Gastroesophageal sphincter (tissue), 4 donors: ENCODE data around the gene WARS2. TPM values are rescaled to one million over a fixed set of nuclear protein-coding genes. Genes with fewer than 3 reads are reported as not detected.

Source experiments
- ATAC-seq: fragments of 150-250 bp; one replicate; pipeline ENCODE4 v1.9.1; 2016; ENCODE audit warnings: mild to moderate bottlenecking, moderate library complexity
- H3K27ac ChIP-seq, 4 donors: fragments of 200-600 bp; sonication (generic) in 3 of 4; 1 replicate in 3 of 4; 2 replicates in 1 of 4; pipeline ENCODE4 v1.5.1; 2016 to 2019
- H3K27me3 ChIP-seq: fragments of 200-600 bp; sonication (generic); one replicate; pipeline ENCODE4 v1.5.1; 2019
- H3K36me3 ChIP-seq, 2 donors: fragments of 200-600 bp; sonication (generic); one replicate each; pipeline ENCODE4 v1.5.1; 2019; ENCODE audit warnings: control low read depth in 1 of 2
- H3K4me1 ChIP-seq, 3 donors: fragments of 200-600 bp; sonication (generic); 1 replicate in 2 of 3; 2 replicates in 1 of 3; pipeline ENCODE4 v1.5.1; 2016 to 2019; ENCODE audit warnings: control low read depth in 2 of 3
- H3K4me3 ChIP-seq, 2 donors: fragments of 200-600 bp; sonication (generic); one replicate each; pipeline ENCODE4 v1.5.1; 2019; ENCODE audit warnings: mild to moderate bottlenecking in 1 of 2, moderate library complexity in 1 of 2
- H3K9me3 ChIP-seq, 3 donors: fragments of 200-600 bp; sonication (generic); one replicate each; pipeline ENCODE4 v1.5.1; 2017 to 2019; ENCODE audit warnings: control low read depth in 2 of 3
- EP300 ChIP-seq: sonication (generic); formaldehyde crosslinking; IDR thresholded peaks from one replicate; pipeline ENCODE4 v1.6.1; 2017; ENCODE audit warnings: antibody characterized with exemption, mild to moderate bottlenecking
- POLR2A ChIP-seq, 2 donors: fragments of 450-650 bp; IDR thresholded peaks; one replicate each; pipeline ENCODE4 v1.6.1; 2017; ENCODE audit warnings: antibody characterized with exemption in 2 of 2, mild to moderate bottlenecking in 2 of 2, moderate library complexity in 1 of 2
- POLR2AphosphoS5 ChIP-seq: sonication (generic); formaldehyde crosslinking; IDR thresholded peaks from one replicate; pipeline ENCODE4 v1.6.1; 2017; ENCODE audit warnings: antibody characterized with exemption
- WGBS, 2 donors: methylation state at CpG; one replicate each; pipeline ENCODE4 v1.1.5; 2018; ENCODE audit warnings: low coverage in 1 of 2; 5-methylcytosine and 5-hydroxymethylcytosine counted together
- total RNA-seq, 4 donors: library from RNA; depleted of rRNA; stranded (reverse); fragments of >200 nt; gene quantifications; one replicate each; pipeline ENCODE4 v1.1.0, GENCODE V29; 2016
- TF ChIP-seq, protein P1 (sequence below), 4 experiments: fragments of 200-600 bp in 2 of 4; fragments of 450-650 bp in 2 of 4; sonication (generic) in 1 of 4; IDR thresholded peaks; one replicate each; pipeline ENCODE4 v1.5.1; 2017 to 2019; ENCODE audit warnings: antibody characterized with exemption in 4 of 4, mild to moderate bottlenecking in 2 of 4, moderate library complexity in 2 of 4

Gene WARS2
- total RNA-seq, 4 donors from 2014 or later = 9.2 to 12.8 (median 11.7) TPM

DNA sequence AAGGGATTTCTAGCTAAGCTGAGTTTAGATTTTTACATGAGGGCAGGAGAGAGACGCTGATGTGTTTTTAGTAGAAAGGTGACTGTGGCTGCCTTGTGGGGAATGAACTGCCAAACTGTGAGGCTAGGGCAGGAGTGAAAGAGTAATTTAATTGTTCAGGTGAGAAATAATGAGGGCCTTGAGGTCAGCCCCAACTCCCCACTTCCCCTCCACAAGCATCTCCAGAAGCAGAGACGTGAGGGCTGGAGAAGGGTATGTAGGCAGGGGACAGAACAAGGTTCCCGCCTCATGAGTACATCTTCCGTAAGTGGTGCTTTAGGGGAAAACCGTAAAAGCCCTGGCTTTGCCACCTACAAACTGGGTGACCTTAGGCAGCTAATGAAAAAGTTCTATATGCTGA, 70.8 kb downstream of the WARS2 start:
- no peak for ATAC-seq
- no peaks in the 10 kb centered on the region for H3K27me3 ChIP-seq
- H3K27ac ChIP-seq = no peak overlapping the region
- WGBS, 2 donors = 85 to 97% methylated on average over 4 to 5 of the region's 5 CpGs
- no peak overlapping the region for H3K4me3 ChIP-seq
- TF ChIP-seq EP300 (no peak), POLR2AphosphoS5 (no peak), POLR2A (IDR thresholded peaks at IDR 0.05) (no peak)
- TF ChIP-seq, protein P1, sequence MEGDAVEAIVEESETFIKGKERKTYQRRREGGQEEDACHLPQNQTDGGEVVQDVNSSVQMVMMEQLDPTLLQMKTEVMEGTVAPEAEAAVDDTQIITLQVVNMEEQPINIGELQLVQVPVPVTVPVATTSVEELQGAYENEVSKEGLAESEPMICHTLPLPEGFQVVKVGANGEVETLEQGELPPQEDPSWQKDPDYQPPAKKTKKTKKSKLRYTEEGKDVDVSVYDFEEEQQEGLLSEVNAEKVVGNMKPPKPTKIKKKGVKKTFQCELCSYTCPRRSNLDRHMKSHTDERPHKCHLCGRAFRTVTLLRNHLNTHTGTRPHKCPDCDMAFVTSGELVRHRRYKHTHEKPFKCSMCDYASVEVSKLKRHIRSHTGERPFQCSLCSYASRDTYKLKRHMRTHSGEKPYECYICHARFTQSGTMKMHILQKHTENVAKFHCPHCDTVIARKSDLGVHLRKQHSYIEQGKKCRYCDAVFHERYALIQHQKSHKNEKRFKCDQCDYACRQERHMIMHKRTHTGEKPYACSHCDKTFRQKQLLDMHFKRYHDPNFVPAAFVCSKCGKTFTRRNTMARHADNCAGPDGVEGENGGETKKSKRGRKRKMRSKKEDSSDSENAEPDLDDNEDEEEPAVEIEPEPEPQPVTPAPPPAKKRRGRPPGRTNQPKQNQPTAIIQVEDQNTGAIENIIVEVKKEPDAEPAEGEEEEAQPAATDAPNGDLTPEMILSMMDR (IDR thresholded peaks at IDR 0.05) = no peak
- H3K9me3 ChIP-seq = no peaks in the 10 kb centered on the region
- H3K4me1 ChIP-seq = no peaks in the 10 kb centered on the region
- H3K36me3 ChIP-seq = no peaks in the 10 kb centered on the region

GRCh38 chr1:119068427-119068826, 72.0 kb downstream of the WARS2 start:
- no peaks in the 10 kb centered on the region for H3K9me3 ChIP-seq
- no peak for ATAC-seq
- no peak overlapping the region for H3K27ac ChIP-seq
- TF ChIP-seq, protein P1 (IDR thresholded peaks at IDR 0.05) = no peak
- TF ChIP-seq POLR2A (IDR thresholded peaks at IDR 0.05) (no peak), POLR2AphosphoS5 (no peak), EP300 (no peak)
- peaks cover 0 to 4% of the 10 kb centered on the region in 2 donors for H3K36me3 ChIP-seq
- no peaks in the 10 kb centered on the region for H3K4me1 ChIP-seq
- no peaks in the 10 kb centered on the region for H3K27me3 ChIP-seq
- H3K4me3 ChIP-seq = no peak overlapping the region
- 64 to 86% methylated on average over 1 to 2 of the region's 4 CpGs for WGBS, 2 donors

- H3K27ac ChIP-seq = no peak overlapping the region
- no peaks in the 10 kb centered on the region for H3K9me3 ChIP-seq
- H3K4me3 ChIP-seq = no peak overlapping the region
- TF ChIP-seq POLR2AphosphoS5 = no peak
- no peak for TF ChIP-seq EP300
- no peak for TF ChIP-seq POLR2A (IDR thresholded peaks at IDR 0.05)
- TF ChIP-seq, protein P1 (IDR thresholded peaks at IDR 0.05) = no peak
- H3K36me3 ChIP-seq = peaks cover 0 to 12% of the 10 kb centered on the region in 2 donors
- no peaks in the 10 kb centered on the region for H3K4me1 ChIP-seq
- no peaks in the 10 kb centered on the region for H3K27me3 ChIP-seq
- no peak for ATAC-seq
These were observed 78.8 kb downstream of the WARS2 start for GRCh38 chr1:119061700-119062099.

- no peak for ATAC-seq
- no peaks in the 10 kb centered on the region for H3K4me1 ChIP-seq
- no peaks in the 10 kb centered on the region for H3K9me3 ChIP-seq
- no peak overlapping the region for H3K4me3 ChIP-seq
- TF ChIP-seq POLR2A (IDR thresholded peaks at IDR 0.05) (no peak), POLR2AphosphoS5 (no peak), EP300 (no peak)
- TF ChIP-seq, protein P1 (IDR thresholded peaks at IDR 0.05) = no peak
- H3K36me3 ChIP-seq = peaks cover 0 to 7% of the 10 kb centered on the region in 2 donors
- WGBS, 2 donors = 94 to 100% methylated on average over 2 of the region's 2 CpGs
- H3K27me3 ChIP-seq = no peaks in the 10 kb centered on the region
- H3K27ac ChIP-seq = no peak overlapping the region
These were observed 84.9 kb downstream of the WARS2 start for GRCh38 chr1:119055568-119055967.

DNA sequence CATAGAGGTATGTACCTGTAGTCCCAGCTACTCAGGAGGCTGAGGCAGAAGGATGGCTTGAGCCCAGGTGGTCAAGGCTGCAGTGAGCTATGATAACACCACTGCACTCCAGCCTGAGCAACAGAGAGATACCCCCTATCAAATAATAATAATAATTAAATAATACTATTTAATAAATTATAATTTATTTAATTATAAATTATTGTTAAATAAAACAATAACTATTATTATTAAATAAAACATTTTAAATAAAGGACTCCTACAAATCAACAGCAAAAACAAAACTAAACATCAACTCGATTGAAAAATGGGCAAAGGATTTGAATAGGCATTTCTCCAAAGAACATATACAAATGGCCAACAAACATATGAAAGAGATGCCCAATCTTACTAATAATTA, 86.5 kb downstream of the WARS2 start:
- WGBS, 2 donors = 90 to 100% methylated on average over 1 of the region's 1 CpG

More for the DNA sequence above, 86.5 kb downstream of the WARS2 start:
- Histone ChIP-seq H3K4me3 (no peak overlapping the region), H3K9me3 (no peaks in the 10 kb centered on the region), H3K36me3 (peaks cover 0 to 7% of the 10 kb centered on the region in 2 donors), H3K27ac (no peak overlapping the region), H3K27me3 (no peaks in the 10 kb centered on the region), H3K4me1 (no peaks in the 10 kb centered on the region)
- no peak for TF ChIP-seq POLR2AphosphoS5
- TF ChIP-seq, protein P1 (IDR thresholded peaks at IDR 0.05) = no peak
- no peak for TF ChIP-seq EP300
- TF ChIP-seq POLR2A (IDR thresholded peaks at IDR 0.05) = no peak
- ATAC-seq = no peak
